Adipocyte (in vitro differentiated cells): ENCODE measurements around the gene ITGAX.
"Not testable (repeated sequence)": the region's sequence is repeated elsewhere in the genome, so short reads cannot be mapped to it uniquely, and the experiment has no call there.

Experiments
- DNase-seq: peaks from one replicate; pipeline ENCODE4 v3.0.0-alpha.2; 2015; ENCODE audit warnings: low read depth
- H3K27me3 ChIP-seq: replicated peaks from 2 replicates; pipeline ENCODE4 v1.7.0; 2013; ENCODE audit warnings: mild to moderate bottlenecking, low read length, moderate library complexity; ENCODE audit not compliant: control insufficient read depth, insufficient read depth
- H3K36me3 ChIP-seq: 2 replicates; pipeline ENCODE4 v1.7.0; 2013; ENCODE audit warnings: low read length, mild to moderate bottlenecking, moderate library complexity; ENCODE audit not compliant: control insufficient read depth, insufficient read depth, severe bottlenecking
- H3K4me1 ChIP-seq: 2 replicates; pipeline ENCODE4 v1.7.0; 2013; ENCODE audit warnings: mild to moderate bottlenecking, low read length, moderate library complexity; ENCODE audit not compliant: control insufficient read depth, insufficient read depth
- H3K4me3 ChIP-seq: 2 replicates; pipeline ENCODE4 v1.7.0; 2013; ENCODE audit warnings: mild to moderate bottlenecking, low read length, moderate library complexity
- H3K9ac ChIP-seq: 2 replicates; pipeline ENCODE4 v1.7.0; 2013; ENCODE audit warnings: mild to moderate bottlenecking, low read length, moderate library complexity
- H3K9me3 ChIP-seq: 2 replicates; pipeline ENCODE4 v1.7.0; 2013; ENCODE audit warnings: mild to moderate bottlenecking, low read length, moderate library complexity; ENCODE audit not compliant: control insufficient read depth

The ITGAX gene

GRCh38 chr16:31416371-31416770, 61.4 kb downstream of the ITGAX start:
- no peak overlapping the region for H3K4me3 ChIP-seq

GRCh38 chr16:31417036-31417435, 62.1 kb downstream of the ITGAX start:
- H3K36me3 ChIP-seq, DNase-seq, H3K4me3 ChIP-seq, H3K9ac ChIP-seq, H3K4me1 ChIP-seq: not testable (repeated sequence)
- H3K9me3 ChIP-seq: peaks cover 28% of the 10 kb centered on the region
- H3K27me3 ChIP-seq: peaks cover 18% of the 10 kb centered on the region

More at GRCh38 chr16:31416371-31416770, 61.4 kb downstream of the ITGAX start:
- H3K9ac ChIP-seq: no peak overlapping the region
- no peak for DNase-seq
- H3K36me3 ChIP-seq: no peaks in the 10 kb centered on the region
- no peaks in the 10 kb centered on the region for H3K4me1 ChIP-seq
- H3K9me3 ChIP-seq: peaks cover 21% of the 10 kb centered on the region
- H3K27me3 ChIP-seq: peaks cover 13% of the 10 kb centered on the region

GRCh38 chr16:31417916-31418315, 62.9 kb downstream of the ITGAX start:
- peaks cover 19% of the 10 kb centered on the region for H3K27me3 ChIP-seq
- H3K9ac ChIP-seq: no peak overlapping the region
- H3K4me3 ChIP-seq: no peak overlapping the region
- DNase-seq: no peak
- no peaks in the 10 kb centered on the region for H3K36me3 ChIP-seq
- peaks cover 34% of the 10 kb centered on the region for H3K9me3 ChIP-seq
- H3K4me1 ChIP-seq: no peaks in the 10 kb centered on the region

GRCh38 chr16:31420037-31420436, 65.1 kb downstream of the ITGAX start:
- Histone ChIP-seq H3K4me1 (no peaks in the 10 kb centered on the region), H3K9me3 (peaks cover 43% of the 10 kb centered on the region), H3K27me3 (peaks cover 30% of the 10 kb centered on the region), H3K4me3 (no peak overlapping the region), H3K36me3 (no peaks in the 10 kb centered on the region), H3K9ac (no peak overlapping the region)
- DNase-seq: no peak

GRCh38 chr16:31421587-31421986, 66.6 kb downstream of the ITGAX start:
- H3K27me3 ChIP-seq: peaks cover 25% of the 10 kb centered on the region
- no peak overlapping the region for H3K9ac ChIP-seq
- no peak overlapping the region for H3K4me3 ChIP-seq
- H3K36me3 ChIP-seq: no peaks in the 10 kb centered on the region
- no peak for DNase-seq
- H3K9me3 ChIP-seq: peaks cover 35% of the 10 kb centered on the region
- no peaks in the 10 kb centered on the region for H3K4me1 ChIP-seq

- no peak for DNase-seq
- Histone ChIP-seq H3K4me3 (no peak overlapping the region), H3K27me3 (peaks cover 25% of the 10 kb centered on the region), H3K9ac (no peak overlapping the region), H3K4me1 (peaks cover 4% of the 10 kb centered on the region), H3K9me3 (peaks cover 39% of the 10 kb centered on the region), H3K36me3 (no peaks in the 10 kb centered on the region)
Measured at GRCh38 chr16:31423241-31423640, 68.3 kb downstream of the ITGAX start.

GRCh38 chr16:31423801-31424200, 68.8 kb downstream of the ITGAX start:
- peaks cover 4% of the 10 kb centered on the region for H3K4me1 ChIP-seq
- no peak overlapping the region for H3K9ac ChIP-seq
- no peaks in the 10 kb centered on the region for H3K36me3 ChIP-seq
- H3K9me3 ChIP-seq: peaks cover 39% of the 10 kb centered on the region
- peaks cover 25% of the 10 kb centered on the region for H3K27me3 ChIP-seq
- no peak overlapping the region for H3K4me3 ChIP-seq
- DNase-seq: no peak

- DNase-seq: no peak
- H3K36me3 ChIP-seq: no peaks in the 10 kb centered on the region
- H3K9ac ChIP-seq: no peak overlapping the region
- peaks cover 4% of the 10 kb centered on the region for H3K4me1 ChIP-seq
- H3K4me3 ChIP-seq: peak overlapping the region; percentile 66
- H3K27me3 ChIP-seq: peaks cover 20% of the 10 kb centered on the region
- H3K9me3 ChIP-seq: peaks cover 15% of the 10 kb centered on the region
Measured at GRCh38 chr16:31427441-31428278, 72.7 kb downstream of the ITGAX start.

- H3K4me3 ChIP-seq: peak within 1 kb of the TSS; percentile 66
Measured at GRCh38 chr16:31428279-31428597, 73.3 kb downstream of the ITGAX start, which contains the start of gene COX6A2. COX6A2 (minus strand) TSS chr16:31428360; CDS start chr16:31428325, 35 bp downstream.

GRCh38 chr16:31428638-31429247, 73.8 kb downstream of the ITGAX start:
- no peak overlapping the region for H3K9ac ChIP-seq
- H3K4me3 ChIP-seq: no peak overlapping the region
- no peaks in the 10 kb centered on the region for H3K36me3 ChIP-seq
- H3K9me3 ChIP-seq: peaks cover 5% of the 10 kb centered on the region
- peaks cover 4% of the 10 kb centered on the region for H3K4me1 ChIP-seq
- peaks cover 12% of the 10 kb centered on the region for H3K27me3 ChIP-seq
- no peak for DNase-seq

More at GRCh38 chr16:31428279-31428597, 73.3 kb downstream of the ITGAX start, which contains the start of gene COX6A2:
- no peaks in the 10 kb centered on the region for H3K36me3 ChIP-seq
- peaks cover 10% of the 10 kb centered on the region for H3K9me3 ChIP-seq
- no peak within 1 kb of the TSS for H3K9ac ChIP-seq
- no peak for DNase-seq
- peaks cover 17% of the 10 kb centered on the region for H3K27me3 ChIP-seq
- H3K4me1 ChIP-seq: peaks cover 4% of the 10 kb centered on the region

- H3K27me3 ChIP-seq: peaks cover 6% of the 10 kb centered on the region
- no peak overlapping the region for H3K4me3 ChIP-seq
- no peaks in the 10 kb centered on the region for H3K36me3 ChIP-seq
- no peak overlapping the region for H3K9ac ChIP-seq
- peaks cover 4% of the 10 kb centered on the region for H3K4me1 ChIP-seq
- H3K9me3 ChIP-seq: peaks cover 4% of the 10 kb centered on the region
- DNase-seq: no peak
Measured at GRCh38 chr16:31429314-31429713, 74.3 kb downstream of the ITGAX start.
